Activated CD4-positive, alpha-beta memory T cell treated with anti-CD3 and anti-CD28 coated beads for 36 hours (primary cell): ENCODE data around the gene CCDC15. TPM values are rescaled to one million over a fixed set of nuclear protein-coding genes. Genes with fewer than 3 reads are reported as not detected.
"Not testable (repeated sequence)": the region's sequence is repeated elsewhere in the genome, so short reads cannot be mapped to it uniquely, and the experiment has no call there.

ENCODE experiments used
- CTCF ChIA-PET: fragments of 350-600 bp; sonication (Branson Sonifier 250); formaldehyde crosslinking; loops from one replicate; lab custom pipeline; 2021; ENCODE audit warnings: antibody characterized with exemption, inconsistent platforms; lab: Charles Lee
- POLR2A ChIA-PET: fragments of 350-600 bp; sonication (Branson Sonifier 250); formaldehyde crosslinking; loops from one replicate; lab custom pipeline; 2021; ENCODE audit warnings: antibody characterized with exemption; lab: Charles Lee
- DNase-seq: peaks from one replicate; pipeline ENCODE4 v3.0.0-alpha.2; 2020
- H3K27ac Mint-ChIP-seq: one replicate; pipeline ENCODE4 v1.8.0; 2021; ENCODE audit warnings: mixed read lengths
- H3K27me3 Mint-ChIP-seq: one replicate; pipeline ENCODE4 v1.8.0; 2021; ENCODE audit warnings: mixed read lengths
- H3K36me3 Mint-ChIP-seq: one replicate; pipeline ENCODE4 v1.8.0; 2021; ENCODE audit warnings: mixed read lengths
- H3K4me1 Mint-ChIP-seq: one replicate; pipeline ENCODE4 v1.8.0; 2021; ENCODE audit warnings: low read depth, mixed read lengths
- H3K4me3 Mint-ChIP-seq: one replicate; pipeline ENCODE4 v1.8.0; 2021; ENCODE audit warnings: mild to moderate bottlenecking, mixed read lengths
- H3K9me3 Mint-ChIP-seq: one replicate; pipeline ENCODE4 v1.8.0; 2021; ENCODE audit warnings: mixed read lengths
- intact Hi-C: fragments of 100-400 bp; cut with micrococcal nuclease; formaldehyde crosslinking; loops from one replicate; pipeline ENCODE4 v1.15.1; 2023
- total RNA-seq, 2 experiments: library from RNA; stranded (reverse); gene quantifications; one replicate each; pipeline ENCODE4 v1.2.3, GENCODE V29; 2021

CCDC15 gene
- total RNA-seq, 2 experiments from 2014 or later: 5.6 to 6.4 TPM

GRCh38 chr11:125081098-125081798, 127.2 kb downstream of the CCDC15 start:
- Mint-ChIP-seq H3K9me3 (no peaks in the 10 kb centered on the region), H3K36me3 (no peaks in the 10 kb centered on the region), H3K27ac (no peak overlapping the region), H3K4me3 (no peak overlapping the region), H3K27me3 (peaks cover 5% of the 10 kb centered on the region), H3K4me1 (no peaks in the 10 kb centered on the region)
- DNase-seq: no peak
- intact Hi-C loops: no loop called here
- ChIA-PET CTCF (interaction anchor here (1.1 kb wide), 1 partner anchor 61 kb away, joined by 3 read pairs; no protein-coding TSS in a partner anchor), POLR2A (no interaction called here)

GRCh38 chr11:125082040-125082439, 128.0 kb downstream of the CCDC15 start:
- no peaks in the 10 kb centered on the region for H3K4me1 Mint-ChIP-seq
- H3K9me3 Mint-ChIP-seq: no peaks in the 10 kb centered on the region
- CTCF ChIA-PET: no interaction called here
- H3K36me3 Mint-ChIP-seq: no peaks in the 10 kb centered on the region
- peaks cover 4% of the 10 kb centered on the region for H3K27me3 Mint-ChIP-seq
- intact Hi-C loops: no loop called here
- POLR2A ChIA-PET: no interaction called here
- DNase-seq: no peak
- no peak overlapping the region for H3K4me3 Mint-ChIP-seq
- H3K27ac Mint-ChIP-seq: no peak overlapping the region

- no peaks in the 10 kb centered on the region for H3K4me1 Mint-ChIP-seq
- POLR2A ChIA-PET: no interaction called here
- DNase-seq: no peak
- H3K27me3 Mint-ChIP-seq: peaks cover 4% of the 10 kb centered on the region
- H3K9me3 Mint-ChIP-seq: no peaks in the 10 kb centered on the region
- no peak overlapping the region for H3K4me3 Mint-ChIP-seq
- H3K36me3 Mint-ChIP-seq: no peaks in the 10 kb centered on the region
- no peak overlapping the region for H3K27ac Mint-ChIP-seq
- intact Hi-C loops: no loop called here
- CTCF ChIA-PET: no interaction called here
Measured at GRCh38 chr11:125082611-125083311, 128.8 kb downstream of the CCDC15 start.

GRCh38 chr11:125083312-125084056, 129.5 kb downstream of the CCDC15 start:
- Mint-ChIP-seq H3K4me3 (no peak overlapping the region), H3K27me3 (no peaks in the 10 kb centered on the region), H3K4me1 (no peaks in the 10 kb centered on the region), H3K36me3 (no peaks in the 10 kb centered on the region), H3K9me3 (no peaks in the 10 kb centered on the region), H3K27ac (no peak overlapping the region)
- no peak for DNase-seq
- ChIA-PET POLR2A (no interaction called here), CTCF (no interaction called here)
- intact Hi-C loops: no loop called here

- H3K4me3 Mint-ChIP-seq: no peak overlapping the region
- POLR2A ChIA-PET: no interaction called here
- intact Hi-C loops: no loop called here
Measured at GRCh38 chr11:125084057-125084416, 130.0 kb downstream of the CCDC15 start.

GRCh38 chr11:125084761-125085231, 130.8 kb downstream of the CCDC15 start:
- Mint-ChIP-seq H3K4me3 (no peak overlapping the region), H3K4me1 (no peaks in the 10 kb centered on the region), H3K27me3 (no peaks in the 10 kb centered on the region), H3K9me3 (no peaks in the 10 kb centered on the region), H3K27ac (no peak overlapping the region), H3K36me3 (no peaks in the 10 kb centered on the region)
- ChIA-PET POLR2A (no interaction called here), CTCF (no interaction called here)
- no peak for DNase-seq
- intact Hi-C loops: no loop called here

More at GRCh38 chr11:125084057-125084416, 130.0 kb downstream of the CCDC15 start:
- Mint-ChIP-seq H3K27ac (no peak overlapping the region), H3K36me3 (no peaks in the 10 kb centered on the region), H3K27me3 (no peaks in the 10 kb centered on the region), H3K9me3 (no peaks in the 10 kb centered on the region), H3K4me1 (no peaks in the 10 kb centered on the region)
- CTCF ChIA-PET: no interaction called here
- no peak for DNase-seq

GRCh38 chr11:125085301-125086081, 131.5 kb downstream of the CCDC15 start:
- H3K27me3 Mint-ChIP-seq: no peaks in the 10 kb centered on the region
- H3K27ac Mint-ChIP-seq: no peak overlapping the region
- ChIA-PET CTCF (no interaction called here), POLR2A (no interaction called here)
- no peaks in the 10 kb centered on the region for H3K36me3 Mint-ChIP-seq
- DNase-seq: no peak
- H3K9me3 Mint-ChIP-seq: no peaks in the 10 kb centered on the region
- no peak overlapping the region for H3K4me3 Mint-ChIP-seq
- H3K4me1 Mint-ChIP-seq: no peaks in the 10 kb centered on the region
- intact Hi-C loops: no loop called here

GRCh38 chr11:125086633-125087296, 132.8 kb downstream of the CCDC15 start:
- H3K27me3 Mint-ChIP-seq: no peaks in the 10 kb centered on the region
- H3K27ac Mint-ChIP-seq: no peak overlapping the region
- CTCF ChIA-PET: no interaction called here
- no peak for DNase-seq
- POLR2A ChIA-PET: no interaction called here
- intact Hi-C loops: no loop called here
- H3K4me3 Mint-ChIP-seq: no peak overlapping the region
- H3K9me3 Mint-ChIP-seq: no peaks in the 10 kb centered on the region
- H3K4me1 Mint-ChIP-seq: no peaks in the 10 kb centered on the region
- no peaks in the 10 kb centered on the region for H3K36me3 Mint-ChIP-seq

GRCh38 chr11:125088123-125088522, 134.1 kb downstream of the CCDC15 start:
- H3K27ac Mint-ChIP-seq: no peak overlapping the region
- no peaks in the 10 kb centered on the region for H3K9me3 Mint-ChIP-seq
- H3K27me3 Mint-ChIP-seq: no peaks in the 10 kb centered on the region
- no peaks in the 10 kb centered on the region for H3K36me3 Mint-ChIP-seq
- no peak overlapping the region for H3K4me3 Mint-ChIP-seq
- DNase-seq: no peak
- ChIA-PET POLR2A (no interaction called here), CTCF (no interaction called here)
- intact Hi-C loops: no loop called here
- no peaks in the 10 kb centered on the region for H3K4me1 Mint-ChIP-seq

- Mint-ChIP-seq H3K27me3 (no peaks in the 10 kb centered on the region), H3K9me3 (no peaks in the 10 kb centered on the region), H3K4me1 (no peaks in the 10 kb centered on the region), H3K4me3 (no peak overlapping the region), H3K36me3 (no peaks in the 10 kb centered on the region), H3K27ac (no peak overlapping the region)
- intact Hi-C loops: no loop called here
- ChIA-PET POLR2A (no interaction called here), CTCF (no interaction called here)
- no peak for DNase-seq
Measured at GRCh38 chr11:125088576-125089455, 134.8 kb downstream of the CCDC15 start.

- H3K4me3 Mint-ChIP-seq, H3K9me3 Mint-ChIP-seq, DNase-seq, POLR2A ChIA-PET, intact Hi-C loops, H3K4me1 Mint-ChIP-seq, H3K36me3 Mint-ChIP-seq, H3K27me3 Mint-ChIP-seq, H3K27ac Mint-ChIP-seq: not testable (repeated sequence)
- CTCF ChIA-PET: interaction anchor here (2.1 to 3.3 kb wide), 2 partner anchors 53 to 256 kb away, joined by 6 to 34 read pairs; no protein-coding TSS in a partner anchor
Measured at GRCh38 chr11:125089481-125089880, 135.5 kb downstream of the CCDC15 start.
